22Rv1 (cell line): Measurements from ENCODE around the gene FHIT.

Experiments
- ZFX ChIP-seq: fragments of 450-650 bp; IDR thresholded peaks from 2 replicates; pipeline ENCODE4 v1.6.1; 2017; ENCODE audit warnings: antibody characterized with exemption, borderline replicate concordance
- TF ChIP-seq, protein P1 (sequence below): fragments of 450-650 bp; IDR thresholded peaks from 2 replicates; pipeline ENCODE4 v1.5.1; 2017; ENCODE audit warnings: mild to moderate bottlenecking

GRCh38 chr3:59764171-59764570, 1487.1 kb downstream of the FHIT start:
- TF ChIP-seq, protein P1, sequence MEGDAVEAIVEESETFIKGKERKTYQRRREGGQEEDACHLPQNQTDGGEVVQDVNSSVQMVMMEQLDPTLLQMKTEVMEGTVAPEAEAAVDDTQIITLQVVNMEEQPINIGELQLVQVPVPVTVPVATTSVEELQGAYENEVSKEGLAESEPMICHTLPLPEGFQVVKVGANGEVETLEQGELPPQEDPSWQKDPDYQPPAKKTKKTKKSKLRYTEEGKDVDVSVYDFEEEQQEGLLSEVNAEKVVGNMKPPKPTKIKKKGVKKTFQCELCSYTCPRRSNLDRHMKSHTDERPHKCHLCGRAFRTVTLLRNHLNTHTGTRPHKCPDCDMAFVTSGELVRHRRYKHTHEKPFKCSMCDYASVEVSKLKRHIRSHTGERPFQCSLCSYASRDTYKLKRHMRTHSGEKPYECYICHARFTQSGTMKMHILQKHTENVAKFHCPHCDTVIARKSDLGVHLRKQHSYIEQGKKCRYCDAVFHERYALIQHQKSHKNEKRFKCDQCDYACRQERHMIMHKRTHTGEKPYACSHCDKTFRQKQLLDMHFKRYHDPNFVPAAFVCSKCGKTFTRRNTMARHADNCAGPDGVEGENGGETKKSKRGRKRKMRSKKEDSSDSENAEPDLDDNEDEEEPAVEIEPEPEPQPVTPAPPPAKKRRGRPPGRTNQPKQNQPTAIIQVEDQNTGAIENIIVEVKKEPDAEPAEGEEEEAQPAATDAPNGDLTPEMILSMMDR: no peak
- no peak for TF ChIP-seq ZFX
